T-helper 22 cell (primary cell): Measurements from ENCODE around the gene PLCB2.

Experiments used
- DNase-seq: peaks from one replicate; pipeline ENCODE4 v3.0.0-alpha.2; 2020; ENCODE audit warnings: low read depth

Gene PLCB2

GRCh38 chr15:40302288-40302886, 5.3 kb downstream of the PLCB2 start:
- DNase-seq: no peak

- no peak for DNase-seq
Observed at GRCh38 chr15:40301467-40302179, 6.1 kb downstream of the PLCB2 start.

GRCh38 chr15:40300771-40301170, 7.0 kb downstream of the PLCB2 start:
- no peak for DNase-seq

GRCh38 chr15:40300367-40300766, 7.4 kb downstream of the PLCB2 start:
- no peak for DNase-seq

GRCh38 chr15:40298216-40298935, 9.4 kb downstream of the PLCB2 start:
- DNase-seq: no peak

GRCh38 chr15:40297356-40297755, 10.4 kb downstream of the PLCB2 start:
- no peak for DNase-seq

GRCh38 chr15:40296561-40297230, 11.0 kb downstream of the PLCB2 start:
- no peak for DNase-seq

- DNase-seq: no peak
Observed at GRCh38 chr15:40295877-40296560, 11.7 kb downstream of the PLCB2 start.

- DNase-seq: no peak
Observed at GRCh38 chr15:40295297-40295696, 12.4 kb downstream of the PLCB2 start.

GRCh38 chr15:40293905-40294895, 13.5 kb downstream of the PLCB2 start:
- DNase-seq: no peak

GRCh38 chr15:40293006-40293405, 14.7 kb downstream of the PLCB2 start:
- no peak for DNase-seq

- DNase-seq: no peak
Observed at GRCh38 chr15:40292246-40292645, 15.5 kb downstream of the PLCB2 start.

GRCh38 chr15:40290918-40291574, 16.7 kb downstream of the PLCB2 start:
- DNase-seq: no peak

GRCh38 chr15:40290545-40290917, 17.2 kb downstream of the PLCB2 start:
- DNase-seq: no peak

- no peak for DNase-seq
Observed at GRCh38 chr15:40289140-40289775, 18.5 kb downstream of the PLCB2 start.

GRCh38 chr15:40287968-40288367, 19.8 kb downstream of the PLCB2 start:
- DNase-seq: no peak

- DNase-seq: no peak
Observed at GRCh38 chr15:40287505-40287904, 20.2 kb downstream of the PLCB2 start.

GRCh38 chr15:40286794-40287193, 20.9 kb downstream of the PLCB2 start:
- DNase-seq: no peak

GRCh38 chr15:40286061-40286532, 21.6 kb downstream of the PLCB2 start:
- DNase-seq: no peak

- DNase-seq: no peak
Observed at GRCh38 chr15:40285554-40286011, 22.2 kb downstream of the PLCB2 start.
